ENCODE data around the gene PTPRM. TPM values are rescaled to one million over a fixed set of nuclear protein-coding genes. Genes with fewer than 3 reads are reported as not detected.

The PTPRM gene
- total RNA-seq, 1 donor, result 84.7 TPM

GRCh38 chr18:7814754-7815315 lies 247.7 kb downstream of the PTPRM start:
- Histone ChIP-seq H3K79me2 (ENCODE audit: insufficient read depth, low read length) (peaks cover 8% of the 10 kb centered on the region), H3K4me3 (ENCODE audit: insufficient read depth, low read length) (no peak overlapping the region)

GRCh38 chr18:7815787-7816186 lies 248.7 kb downstream of the PTPRM start:
- H4K20me1 ChIP-seq (ENCODE audit: insufficient read depth, low read length), result no peaks in the 10 kb centered on the region
- no peak overlapping the region for H3K27ac ChIP-seq (ENCODE audit: low read depth, low read length)
- no peak for DNase-seq (ENCODE audit: insufficient read length, low spot score, missing footprints)
- H3K36me3 ChIP-seq (ENCODE audit: insufficient read depth, low read length), result no peaks in the 10 kb centered on the region
- no peak overlapping the region for H3K4me3 ChIP-seq (ENCODE audit: insufficient read depth, low read length)
- peaks cover 3% of the 10 kb centered on the region for H3K9me3 ChIP-seq (ENCODE audit: low read depth, low read length)
- no peak overlapping the region for H2AFZ ChIP-seq (ENCODE audit: low read length)
- no peak overlapping the region for H3K4me2 ChIP-seq (ENCODE audit: insufficient read depth, low read length)
- H3K4me1 ChIP-seq (ENCODE audit: insufficient read depth, low read length), result peaks cover 11% of the 10 kb centered on the region
- no peaks in the 10 kb centered on the region for H3K27me3 ChIP-seq (ENCODE audit: insufficient read depth, low read length)
- TF ChIP-seq, protein P1, sequence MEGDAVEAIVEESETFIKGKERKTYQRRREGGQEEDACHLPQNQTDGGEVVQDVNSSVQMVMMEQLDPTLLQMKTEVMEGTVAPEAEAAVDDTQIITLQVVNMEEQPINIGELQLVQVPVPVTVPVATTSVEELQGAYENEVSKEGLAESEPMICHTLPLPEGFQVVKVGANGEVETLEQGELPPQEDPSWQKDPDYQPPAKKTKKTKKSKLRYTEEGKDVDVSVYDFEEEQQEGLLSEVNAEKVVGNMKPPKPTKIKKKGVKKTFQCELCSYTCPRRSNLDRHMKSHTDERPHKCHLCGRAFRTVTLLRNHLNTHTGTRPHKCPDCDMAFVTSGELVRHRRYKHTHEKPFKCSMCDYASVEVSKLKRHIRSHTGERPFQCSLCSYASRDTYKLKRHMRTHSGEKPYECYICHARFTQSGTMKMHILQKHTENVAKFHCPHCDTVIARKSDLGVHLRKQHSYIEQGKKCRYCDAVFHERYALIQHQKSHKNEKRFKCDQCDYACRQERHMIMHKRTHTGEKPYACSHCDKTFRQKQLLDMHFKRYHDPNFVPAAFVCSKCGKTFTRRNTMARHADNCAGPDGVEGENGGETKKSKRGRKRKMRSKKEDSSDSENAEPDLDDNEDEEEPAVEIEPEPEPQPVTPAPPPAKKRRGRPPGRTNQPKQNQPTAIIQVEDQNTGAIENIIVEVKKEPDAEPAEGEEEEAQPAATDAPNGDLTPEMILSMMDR (IDR thresholded peaks at IDR 0.05; ENCODE audit: extremely low read depth, low read depth, low read length), result no peak
- peaks cover 4% of the 10 kb centered on the region for H3K79me2 ChIP-seq (ENCODE audit: insufficient read depth, low read length)

More at GRCh38 chr18:7814754-7815315, 247.7 kb downstream of the PTPRM start:
- Histone ChIP-seq H4K20me1 (ENCODE audit: insufficient read depth, low read length) (no peaks in the 10 kb centered on the region), H3K36me3 (ENCODE audit: insufficient read depth, low read length) (no peaks in the 10 kb centered on the region), H2AFZ (ENCODE audit: low read length) (no peak overlapping the region), H3K4me1 (ENCODE audit: insufficient read depth, low read length) (peaks cover 11% of the 10 kb centered on the region), H3K27ac (ENCODE audit: low read depth, low read length) (no peak overlapping the region), H3K27me3 (ENCODE audit: insufficient read depth, low read length) (no peaks in the 10 kb centered on the region), H3K4me2 (ENCODE audit: insufficient read depth, low read length) (no peak overlapping the region), H3K9me3 (ENCODE audit: low read depth, low read length) (peaks cover 3% of the 10 kb centered on the region)
- DNase-seq (ENCODE audit: insufficient read length, low spot score, missing footprints), result no peak
- TF ChIP-seq, protein P1 (IDR thresholded peaks at IDR 0.05; ENCODE audit: extremely low read depth, low read depth, low read length), result no peak

DNA sequence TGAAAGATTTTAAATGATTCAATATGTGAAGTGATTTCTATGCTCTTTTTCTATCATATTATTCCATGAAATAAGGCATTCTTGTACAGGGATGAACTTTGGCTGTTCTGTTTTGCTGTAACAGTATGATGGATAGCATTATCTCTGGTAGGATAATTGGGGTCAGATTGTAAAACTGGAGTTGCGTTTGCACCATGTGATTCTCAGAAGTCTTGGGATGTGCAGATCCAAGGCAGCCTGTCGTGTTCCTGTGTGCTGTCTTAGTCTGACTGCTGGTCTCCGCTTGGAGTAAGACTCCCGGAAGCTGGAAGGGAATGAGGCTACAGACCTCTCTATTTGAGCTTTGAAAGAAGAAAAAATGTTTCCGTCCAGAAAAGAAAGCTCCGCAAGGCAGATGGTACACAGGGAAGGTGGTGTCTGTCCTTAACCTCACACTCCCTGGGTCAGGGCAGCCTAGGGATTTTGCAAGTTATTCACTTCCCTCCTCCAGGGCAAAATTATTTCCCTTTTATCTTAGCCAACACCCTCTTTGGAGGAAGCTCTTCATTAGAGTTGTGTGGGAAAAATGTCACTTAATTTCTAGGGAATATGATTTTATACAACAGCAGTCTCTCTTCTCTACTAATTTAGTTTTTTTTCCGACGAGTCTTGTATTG lies 250.6 kb downstream of the PTPRM start:
- no peaks in the 10 kb centered on the region for H3K27me3 ChIP-seq (ENCODE audit: insufficient read depth, low read length)
- peaks cover 6% of the 10 kb centered on the region for H3K4me1 ChIP-seq (ENCODE audit: insufficient read depth, low read length)
- no peak overlapping the region for H3K27ac ChIP-seq (ENCODE audit: low read depth, low read length)
- H3K79me2 ChIP-seq (ENCODE audit: insufficient read depth, low read length), result peaks cover 3% of the 10 kb centered on the region
- H3K36me3 ChIP-seq (ENCODE audit: insufficient read depth, low read length), result no peaks in the 10 kb centered on the region
- no peak overlapping the region for H3K4me3 ChIP-seq (ENCODE audit: insufficient read depth, low read length)
- H2AFZ ChIP-seq (ENCODE audit: low read length), result no peak overlapping the region
- H3K9me3 ChIP-seq (ENCODE audit: low read depth, low read length), result peaks cover 3% of the 10 kb centered on the region
- TF ChIP-seq, protein P1 (IDR thresholded peaks at IDR 0.05; ENCODE audit: extremely low read depth, low read depth, low read length), result no peak
- H4K20me1 ChIP-seq (ENCODE audit: insufficient read depth, low read length), result no peaks in the 10 kb centered on the region
- H3K4me2 ChIP-seq (ENCODE audit: insufficient read depth, low read length), result no peak overlapping the region
- no peak for DNase-seq (ENCODE audit: insufficient read length, low spot score, missing footprints)

DNA sequence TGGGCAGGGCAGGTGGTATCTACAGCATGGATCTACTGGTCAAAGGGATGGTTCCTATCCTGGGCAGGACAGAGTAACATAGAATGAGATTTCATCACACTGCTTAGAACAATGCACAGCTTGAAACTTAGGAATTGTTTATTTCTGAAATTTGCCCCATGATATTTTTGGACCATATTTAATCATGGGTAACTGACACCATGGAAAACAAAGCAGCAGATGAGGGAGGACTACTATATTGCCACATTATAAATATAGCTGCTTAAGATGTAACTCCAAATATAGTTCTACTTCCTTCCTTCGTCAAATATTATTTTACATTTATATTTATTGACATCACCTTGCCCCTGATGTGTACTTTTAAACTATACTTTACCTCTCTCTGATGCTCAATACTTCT lies 254.7 kb downstream of the PTPRM start:
- H2AFZ ChIP-seq (ENCODE audit: low read length), result no peak overlapping the region
- no peaks in the 10 kb centered on the region for H3K27me3 ChIP-seq (ENCODE audit: insufficient read depth, low read length)
- H3K27ac ChIP-seq (ENCODE audit: low read depth, low read length), result no peak overlapping the region
- H3K4me2 ChIP-seq (ENCODE audit: insufficient read depth, low read length), result no peak overlapping the region
- no peak for DNase-seq (ENCODE audit: insufficient read length, low spot score, missing footprints)
- H3K4me1 ChIP-seq (ENCODE audit: insufficient read depth, low read length), result peaks cover 5% of the 10 kb centered on the region
- no peaks in the 10 kb centered on the region for H3K36me3 ChIP-seq (ENCODE audit: insufficient read depth, low read length)
- no peaks in the 10 kb centered on the region for H4K20me1 ChIP-seq (ENCODE audit: insufficient read depth, low read length)
- H3K79me2 ChIP-seq (ENCODE audit: insufficient read depth, low read length), result no peaks in the 10 kb centered on the region
- no peaks in the 10 kb centered on the region for H3K9me3 ChIP-seq (ENCODE audit: low read depth, low read length)
- no peak overlapping the region for H3K4me3 ChIP-seq (ENCODE audit: insufficient read depth, low read length)
- TF ChIP-seq, protein P1 (IDR thresholded peaks at IDR 0.05; ENCODE audit: extremely low read depth, low read depth, low read length), result no peak

Measured in osteoblast (primary cell).